Measurements from ENCODE around the gene FAM83F.
"Not testable (repeated sequence)": the region's sequence is repeated elsewhere in the genome, so short reads cannot be mapped to it uniquely, and the experiment has no call there.

Gene FAM83F

DNA sequence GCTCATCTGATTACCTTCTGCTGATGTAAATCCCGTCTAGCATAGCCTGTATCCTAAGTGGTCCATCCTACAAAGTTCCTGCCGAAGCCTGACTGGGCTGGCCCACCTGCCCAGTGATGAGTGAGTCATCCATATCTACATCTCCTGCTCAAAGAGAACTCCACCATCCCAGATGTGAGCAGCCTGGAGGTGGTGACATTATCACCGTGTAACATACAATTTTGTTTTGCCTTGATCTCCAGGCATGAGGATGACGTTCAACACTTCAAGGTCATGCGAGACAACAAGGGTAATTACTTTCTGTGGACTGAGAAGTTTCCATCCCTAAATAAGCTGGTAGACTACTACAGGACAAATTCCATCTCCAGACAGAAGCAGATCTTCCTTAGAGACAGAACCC is 29.0 kb upstream of the FAM83F start:
- DNase-seq (ENCODE audit: low read depth), result no peak

DNA sequence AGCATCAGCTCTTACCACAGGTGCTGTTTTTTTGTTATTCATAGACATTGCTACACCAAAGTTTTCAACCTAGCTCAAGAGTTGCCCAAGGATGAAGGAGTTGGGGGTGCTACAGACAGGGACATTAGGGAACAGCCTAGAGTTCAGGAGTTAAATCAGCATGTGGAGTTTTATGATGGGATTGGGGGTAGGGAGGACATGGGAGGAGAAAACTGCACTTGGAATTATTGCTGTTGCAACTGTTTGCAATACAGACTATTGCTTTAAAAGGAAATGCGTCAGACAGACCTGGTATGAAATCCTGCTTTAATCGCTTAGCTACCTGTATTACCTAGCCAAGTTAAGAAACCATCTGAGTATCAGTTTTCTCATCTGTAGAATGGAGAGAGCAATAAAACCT is 28.3 kb upstream of the FAM83F start:
- no peak for DNase-seq (ENCODE audit: low read depth)

DNA sequence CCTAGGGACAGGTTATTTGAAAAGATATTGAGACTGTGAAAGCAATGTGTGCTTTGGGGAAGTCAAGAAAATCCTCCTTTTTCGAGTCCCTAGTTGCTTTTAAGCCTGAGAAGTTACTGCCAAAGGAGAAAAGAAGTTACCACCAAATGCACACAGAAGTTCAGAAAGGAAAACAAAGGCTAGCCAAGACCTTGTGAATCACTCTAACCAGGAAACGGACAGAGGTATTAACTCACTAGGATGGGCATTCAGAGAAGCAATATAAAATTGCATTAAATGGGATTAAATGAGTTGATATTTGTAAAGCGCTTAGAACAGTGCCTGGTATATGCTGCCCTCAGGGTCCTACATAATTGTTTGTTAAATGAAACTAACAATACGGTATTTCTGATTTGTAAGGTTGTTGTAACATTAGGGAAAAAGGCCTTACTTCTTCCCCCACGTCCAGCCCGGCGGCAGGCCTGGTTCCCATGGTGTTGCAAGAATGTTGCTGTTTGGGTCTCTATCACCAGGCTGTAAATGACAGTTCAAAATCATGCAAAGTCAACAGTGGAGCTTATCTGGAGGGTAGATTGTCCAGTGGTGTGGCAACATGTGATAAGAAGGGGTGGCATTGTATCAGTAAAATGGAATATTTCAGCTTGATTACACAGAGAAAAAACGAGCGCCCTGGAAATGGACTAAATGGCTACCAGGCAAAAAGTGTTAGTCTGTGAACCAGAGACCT is 27.5 kb upstream of the FAM83F start:
- DNase-seq (ENCODE audit: low read depth), result peak; percentile 41

- DNase-seq (ENCODE audit: low read depth), result peak; percentile 83
Measured at GRCh38 chr22:39967996-39968972, 26.5 kb upstream of the FAM83F start.

DNA sequence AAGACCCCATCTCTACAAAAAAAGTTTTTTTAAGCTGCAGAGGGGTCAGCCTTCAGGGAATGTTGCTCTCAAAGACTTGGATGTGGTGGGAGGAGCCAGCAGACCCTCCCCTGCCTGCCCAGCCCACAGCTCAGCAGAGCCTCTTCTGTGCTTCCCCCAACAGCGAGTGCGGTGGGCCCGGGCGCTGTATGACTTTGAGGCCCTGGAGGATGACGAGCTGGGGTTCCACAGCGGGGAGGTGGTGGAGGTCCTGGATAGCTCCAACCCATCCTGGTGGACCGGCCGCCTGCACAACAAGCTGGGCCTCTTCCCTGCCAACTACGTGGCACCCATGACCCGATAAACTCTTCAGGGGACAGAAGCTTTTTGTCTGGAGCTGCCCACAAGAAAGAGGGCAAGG is 24.0 kb upstream of the FAM83F start:
- DNase-seq (ENCODE audit: low read depth), result no peak

GRCh38 chr22:39972641-39973040 is 22.1 kb upstream of the FAM83F start:
- DNase-seq (ENCODE audit: low read depth), result no peak

DNA sequence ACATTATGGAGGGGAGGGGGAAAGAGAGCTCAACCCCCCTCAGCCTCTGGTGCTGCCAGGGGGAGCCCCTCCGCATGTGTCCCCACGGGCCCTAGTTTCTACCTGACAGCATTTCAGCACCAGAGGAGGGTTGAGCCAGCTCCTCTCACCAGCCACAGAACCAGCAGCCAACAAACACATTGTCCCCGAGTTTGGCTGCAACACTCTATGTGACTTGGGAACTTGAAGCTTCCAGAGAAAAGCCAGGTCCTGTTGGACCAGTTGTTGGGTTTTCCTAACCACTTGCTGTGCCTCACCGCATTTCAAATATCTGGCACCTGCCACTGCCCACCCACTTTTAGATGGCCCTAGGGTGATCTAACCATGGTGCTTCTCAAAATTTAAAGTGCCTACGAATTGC is 21.1 kb upstream of the FAM83F start:
- DNase-seq (ENCODE audit: low read depth), result no peak

DNA sequence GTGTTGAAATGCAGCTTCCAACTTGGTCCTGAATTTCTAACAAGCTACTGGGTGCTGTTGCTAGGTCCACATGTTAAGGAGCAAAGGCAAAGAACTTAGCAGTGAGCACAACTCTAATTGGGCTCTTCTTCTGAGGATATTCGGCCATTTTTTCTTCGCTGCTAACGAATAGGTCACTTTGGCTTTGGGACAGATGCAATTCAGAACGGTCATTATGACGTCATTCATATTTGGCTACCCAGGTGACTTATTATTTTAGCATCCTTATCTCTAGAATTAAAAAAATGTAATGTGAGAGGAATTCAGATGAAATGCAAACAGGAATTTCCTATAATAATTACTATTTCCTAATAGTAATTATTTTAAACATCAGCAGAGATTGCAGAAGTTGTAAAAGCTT is 20.7 kb upstream of the FAM83F start:
- DNase-seq (ENCODE audit: low read depth), result no peak

DNA sequence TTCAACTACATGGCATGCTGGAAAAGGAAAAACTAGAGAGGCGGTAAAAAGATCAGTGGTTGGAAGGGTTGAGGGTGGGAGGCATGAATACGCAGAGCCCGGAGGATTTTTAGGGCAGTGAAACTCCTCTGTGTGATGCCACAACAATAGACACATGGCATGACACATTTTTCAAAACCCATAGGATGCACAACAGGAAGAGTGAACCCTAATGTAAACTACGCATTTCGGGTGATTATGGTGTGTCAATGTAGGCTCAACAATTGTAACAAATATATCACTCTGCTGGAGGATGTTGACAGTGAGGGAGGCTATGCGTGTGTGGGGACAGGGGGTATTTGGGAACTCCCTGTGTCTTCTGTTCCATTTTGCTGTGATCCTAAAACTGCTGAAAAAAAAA is 15.7 kb upstream of the FAM83F start:
- no peak for DNase-seq (ENCODE audit: low read depth)

GRCh38 chr22:39979458-39979857 is 15.3 kb upstream of the FAM83F start:
- DNase-seq (ENCODE audit: low read depth), result no peak

- DNase-seq (ENCODE audit: low read depth), result no peak
Measured at GRCh38 chr22:39980596-39980995, 14.2 kb upstream of the FAM83F start.

- no peak for DNase-seq (ENCODE audit: low read depth)
Measured at GRCh38 chr22:39983346-39983745, 11.4 kb upstream of the FAM83F start.

GRCh38 chr22:39984006-39984405 is 10.7 kb upstream of the FAM83F start:
- DNase-seq (ENCODE audit: low read depth), result peak; percentile 68

DNA sequence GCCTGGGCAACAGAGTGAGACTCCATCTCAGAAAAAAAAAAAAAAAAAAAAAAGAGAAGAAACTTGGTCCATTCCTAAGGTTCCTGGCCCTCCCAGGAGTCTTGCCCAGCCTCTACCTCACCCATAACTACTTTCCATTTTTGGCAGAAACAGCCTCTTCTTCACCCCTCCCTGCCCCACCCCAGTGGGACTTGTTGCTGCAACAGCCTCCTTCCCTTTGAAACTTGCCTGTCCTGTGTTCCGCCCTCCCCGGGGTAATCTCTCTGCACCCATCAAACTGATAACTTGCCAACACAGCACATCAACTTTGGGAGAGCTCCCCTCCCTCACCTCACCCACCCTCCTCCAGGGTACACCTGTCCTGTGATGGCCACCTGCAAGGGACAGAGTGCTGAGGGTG is 10.0 kb upstream of the FAM83F start:
- DNase-seq (ENCODE audit: low read depth), result no peak

DNA sequence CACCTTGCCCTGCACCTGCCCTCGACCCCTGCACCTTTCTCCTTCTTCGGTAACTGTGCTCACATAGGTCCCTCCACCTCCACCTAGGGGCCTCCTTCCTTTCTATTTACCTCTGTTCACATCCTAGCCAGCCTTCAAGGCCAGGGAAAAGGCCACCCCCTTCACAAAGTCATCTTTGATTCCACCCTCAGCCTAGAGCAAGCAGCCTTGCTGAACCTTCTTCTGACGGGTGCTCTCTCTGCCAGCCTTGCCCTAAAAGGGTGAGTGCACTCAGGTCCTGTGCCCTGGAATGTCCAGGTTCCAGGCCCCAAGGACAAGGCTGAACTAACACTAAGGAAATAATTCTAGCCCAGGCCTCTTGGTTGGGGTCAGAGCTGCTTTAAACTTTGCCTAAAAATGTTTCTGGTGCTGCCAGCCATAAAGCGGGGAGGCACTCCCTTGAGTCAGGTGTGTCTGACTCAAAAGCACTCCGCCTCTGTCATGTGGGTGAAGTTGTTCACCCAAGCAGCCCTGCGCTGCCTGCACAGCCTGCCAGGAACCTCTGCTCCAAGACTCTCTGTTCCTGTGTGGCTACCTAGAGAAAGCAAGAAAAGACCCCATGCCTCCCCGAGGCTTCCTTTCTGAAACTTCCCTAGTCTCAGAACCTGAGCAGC is 9.2 kb upstream of the FAM83F start:
- DNase-seq (ENCODE audit: low read depth), result no peak

DNA sequence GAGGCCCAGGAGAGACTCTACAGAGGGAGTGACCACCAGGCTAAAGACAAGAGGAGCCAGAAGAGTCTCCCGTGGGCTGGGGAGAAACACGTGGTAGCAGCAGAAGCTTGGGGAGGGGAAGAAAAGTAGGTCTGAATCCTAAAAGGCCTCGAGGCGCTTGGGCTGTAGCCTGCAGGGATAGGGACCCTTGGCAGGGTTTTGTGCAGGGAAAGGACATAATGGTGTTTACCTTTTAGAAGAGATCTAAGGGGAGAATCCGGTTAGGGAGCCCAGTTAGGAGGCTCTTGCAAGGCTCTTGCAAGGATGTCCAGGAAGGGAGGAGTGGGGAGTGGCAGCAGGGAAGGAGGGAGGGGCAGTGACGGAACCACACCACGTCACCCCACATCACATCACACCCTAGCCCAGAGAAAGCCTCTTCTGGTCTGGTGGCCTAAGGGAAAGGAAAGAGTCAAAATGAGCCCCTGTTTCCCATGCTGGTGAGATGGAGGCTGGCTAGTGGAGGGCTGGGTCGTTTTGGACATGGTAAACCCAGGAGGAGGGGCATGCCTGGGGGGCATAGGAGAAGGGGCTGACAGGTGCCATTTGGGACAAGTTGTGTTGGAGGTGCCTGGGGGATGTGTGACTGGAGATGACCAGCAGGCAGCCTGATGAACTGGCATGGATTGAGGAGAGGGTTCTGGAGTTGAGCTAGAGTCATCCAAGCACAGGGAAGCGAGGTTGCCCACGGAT is 6.2 kb upstream of the FAM83F start:
- no peak for DNase-seq (ENCODE audit: low read depth)

GRCh38 chr22:39989633-39990032 is 5.1 kb upstream of the FAM83F start:
- DNase-seq (ENCODE audit: low read depth), result no peak

DNA sequence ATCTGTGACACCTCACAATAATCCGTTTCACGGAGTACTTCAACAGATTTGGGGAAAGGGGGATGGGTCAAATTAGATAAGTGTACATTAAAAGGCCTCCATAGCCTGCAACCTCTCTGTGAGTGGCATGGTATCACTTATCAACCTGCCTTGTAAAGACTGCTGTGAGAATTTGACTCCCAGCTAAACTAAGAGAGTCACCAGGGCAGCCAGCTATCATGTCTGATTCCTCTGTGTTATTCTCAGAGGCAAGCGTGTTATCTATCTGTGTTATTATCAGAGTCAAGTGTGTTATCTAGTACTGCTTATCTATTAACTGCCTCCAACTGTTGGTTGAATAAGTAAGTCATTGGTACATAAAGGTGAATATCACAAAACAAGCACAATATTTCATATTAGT is 4.1 kb upstream of the FAM83F start:
- DNase-seq (ENCODE audit: low read depth), result no peak

GRCh38 chr22:39991159-39991860 is 3.4 kb upstream of the FAM83F start:
- no peak for DNase-seq (ENCODE audit: low read depth)

DNA sequence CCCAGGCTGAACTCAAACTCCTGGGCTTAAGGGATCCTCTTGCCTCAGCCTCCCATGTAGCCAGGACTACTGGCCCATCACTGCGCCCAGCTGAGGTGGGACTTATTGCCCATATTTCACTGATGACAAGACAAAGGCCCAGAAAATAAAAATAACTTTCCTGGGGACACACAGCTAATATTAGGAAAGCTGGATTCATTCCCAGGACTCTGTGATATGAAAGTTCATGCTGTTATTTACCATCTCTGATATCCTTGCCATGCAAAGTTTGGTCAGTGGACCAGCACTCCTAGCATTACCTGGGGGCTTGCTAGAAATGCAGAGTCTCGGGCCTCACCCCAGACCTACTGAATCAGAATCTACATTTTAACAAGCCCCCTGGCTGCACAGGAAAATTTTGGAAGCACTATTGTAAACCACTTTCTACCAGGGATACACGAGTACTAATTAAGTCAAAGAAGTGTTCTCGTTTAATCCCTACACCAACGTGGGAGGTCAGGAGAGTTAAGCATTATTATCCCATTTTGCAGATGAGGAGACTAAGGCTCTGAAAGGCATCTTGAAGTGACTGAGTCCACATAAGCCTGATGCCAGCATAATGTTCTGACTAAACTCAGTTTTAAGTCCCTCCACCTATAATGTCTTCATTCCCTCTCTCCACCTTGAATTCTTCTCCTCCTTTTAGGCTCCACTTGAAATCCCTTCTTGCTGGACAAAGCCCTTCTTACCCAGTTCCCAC is 2.5 kb upstream of the FAM83F start:
- no peak for DNase-seq (ENCODE audit: low read depth)

- DNase-seq (ENCODE audit: low read depth), result not testable (repeated sequence)
Measured at GRCh38 chr22:39992894-39993293, 1.9 kb upstream of the FAM83F start.

Data from amniotic epithelial cell (primary cell).